ENCODE measurements around the gene GHR.
"Not testable (repeated sequence)": the region's sequence is repeated elsewhere in the genome, so short reads cannot be mapped to it uniquely, and the experiment has no call there.

GHR gene

GRCh38 chr5:42645138-42645537 lies 221.9 kb downstream of the GHR start:
- no peak for DNase-seq (ENCODE audit: low spot score)

GRCh38 chr5:42648036-42648435 lies 224.8 kb downstream of the GHR start:
- no peak for DNase-seq (ENCODE audit: low spot score)

GRCh38 chr5:42648915-42649314 lies 225.7 kb downstream of the GHR start:
- no peak for DNase-seq (ENCODE audit: low spot score)

GRCh38 chr5:42650084-42650483 lies 226.8 kb downstream of the GHR start:
- no peak for DNase-seq (ENCODE audit: low spot score)

- no peak for DNase-seq (ENCODE audit: low spot score)
Measured at GRCh38 chr5:42653705-42654104, 230.5 kb downstream of the GHR start.

- DNase-seq (ENCODE audit: low spot score), result no peak
Measured at GRCh38 chr5:42654645-42655044, 231.4 kb downstream of the GHR start.

GRCh38 chr5:42655982-42656650 lies 232.9 kb downstream of the GHR start:
- peak; percentile 20 for DNase-seq (ENCODE audit: low spot score)

GRCh38 chr5:42656651-42657015 lies 233.4 kb downstream of the GHR start:
- DNase-seq (ENCODE audit: low spot score), result peak; percentile 7

- not testable (repeated sequence) for DNase-seq (ENCODE audit: low spot score)
Measured at GRCh38 chr5:42659869-42660268, 236.6 kb downstream of the GHR start.

- DNase-seq (ENCODE audit: low spot score), result no peak
Measured at GRCh38 chr5:42665857-42666256, 242.6 kb downstream of the GHR start.

GRCh38 chr5:42666869-42667268 lies 243.6 kb downstream of the GHR start:
- no peak for DNase-seq (ENCODE audit: low spot score)

- no peak for DNase-seq (ENCODE audit: low spot score)
Measured at GRCh38 chr5:42668254-42668653, 245.0 kb downstream of the GHR start.

GRCh38 chr5:42672925-42673324 lies 249.7 kb downstream of the GHR start:
- DNase-seq (ENCODE audit: low spot score), result no peak

GRCh38 chr5:42675602-42676001 lies 252.4 kb downstream of the GHR start:
- no peak for DNase-seq (ENCODE audit: low spot score)

- no peak for DNase-seq (ENCODE audit: low spot score)
Measured at GRCh38 chr5:42676362-42676761, 253.1 kb downstream of the GHR start.

- DNase-seq (ENCODE audit: low spot score), result no peak
Measured at GRCh38 chr5:42677156-42677842, 254.1 kb downstream of the GHR start.

GRCh38 chr5:42680046-42680445 lies 256.8 kb downstream of the GHR start:
- DNase-seq (ENCODE audit: low spot score), result no peak

- not testable (repeated sequence) for DNase-seq (ENCODE audit: low spot score)
Measured at GRCh38 chr5:42685078-42685477, 261.8 kb downstream of the GHR start.

GRCh38 chr5:42689391-42689790 lies 266.2 kb downstream of the GHR start:
- DNase-seq (ENCODE audit: low spot score), result no peak

GRCh38 chr5:42691413-42691937 lies 268.2 kb downstream of the GHR start:
- no peak for DNase-seq (ENCODE audit: low spot score)

GRCh38 chr5:42701351-42702059 lies 278.3 kb downstream of the GHR start:
- DNase-seq (ENCODE audit: low spot score), result no peak

- no peak for DNase-seq (ENCODE audit: low spot score)
Measured at GRCh38 chr5:42703238-42703637, 280.0 kb downstream of the GHR start.

- peak; percentile 33 for DNase-seq (ENCODE audit: low spot score)
Measured at GRCh38 chr5:42715785-42716184, 292.5 kb downstream of the GHR start.

Data from kidney tubule cell (primary cell).